ENCODE results near the gene NAPB.

DNA sequence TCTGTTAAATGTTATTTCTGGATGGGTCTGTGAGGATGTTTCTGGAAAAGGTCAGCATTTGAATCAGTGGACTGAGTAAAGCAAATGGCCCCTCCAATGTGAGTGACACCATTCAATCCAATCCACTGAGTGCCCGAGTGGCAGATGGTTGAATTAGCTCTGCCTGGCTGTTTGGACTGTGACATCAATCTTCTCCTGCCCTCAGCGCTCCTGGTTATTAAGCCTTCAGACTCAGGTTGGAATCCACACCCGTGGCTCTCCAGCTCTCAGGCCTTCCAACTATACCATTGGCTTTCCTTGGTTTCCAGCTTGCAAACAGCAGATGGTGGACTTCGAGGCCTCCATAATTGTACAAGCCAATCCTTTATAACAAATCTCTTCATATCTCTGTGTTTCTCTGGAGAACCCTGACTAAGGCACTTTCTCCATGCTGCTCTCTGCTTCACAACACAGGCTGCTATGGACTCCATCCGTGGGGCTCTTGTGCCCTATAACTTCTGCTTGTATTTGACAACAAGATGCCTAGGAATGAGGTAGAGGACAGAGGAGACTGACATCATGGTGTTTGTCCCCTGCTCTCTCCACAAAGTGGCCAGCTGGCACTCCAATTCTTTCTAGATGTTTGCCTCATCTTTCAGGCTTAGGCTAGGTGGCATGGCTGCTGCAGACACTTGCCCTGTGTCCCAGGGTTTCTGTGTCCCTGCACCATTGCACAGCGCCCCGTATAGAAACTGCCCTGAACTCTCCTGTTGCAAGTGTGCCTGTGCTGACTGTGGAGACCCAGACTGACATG, 13.4 kb upstream of the NAPB start:
- TF ChIP-seq, protein P1, sequence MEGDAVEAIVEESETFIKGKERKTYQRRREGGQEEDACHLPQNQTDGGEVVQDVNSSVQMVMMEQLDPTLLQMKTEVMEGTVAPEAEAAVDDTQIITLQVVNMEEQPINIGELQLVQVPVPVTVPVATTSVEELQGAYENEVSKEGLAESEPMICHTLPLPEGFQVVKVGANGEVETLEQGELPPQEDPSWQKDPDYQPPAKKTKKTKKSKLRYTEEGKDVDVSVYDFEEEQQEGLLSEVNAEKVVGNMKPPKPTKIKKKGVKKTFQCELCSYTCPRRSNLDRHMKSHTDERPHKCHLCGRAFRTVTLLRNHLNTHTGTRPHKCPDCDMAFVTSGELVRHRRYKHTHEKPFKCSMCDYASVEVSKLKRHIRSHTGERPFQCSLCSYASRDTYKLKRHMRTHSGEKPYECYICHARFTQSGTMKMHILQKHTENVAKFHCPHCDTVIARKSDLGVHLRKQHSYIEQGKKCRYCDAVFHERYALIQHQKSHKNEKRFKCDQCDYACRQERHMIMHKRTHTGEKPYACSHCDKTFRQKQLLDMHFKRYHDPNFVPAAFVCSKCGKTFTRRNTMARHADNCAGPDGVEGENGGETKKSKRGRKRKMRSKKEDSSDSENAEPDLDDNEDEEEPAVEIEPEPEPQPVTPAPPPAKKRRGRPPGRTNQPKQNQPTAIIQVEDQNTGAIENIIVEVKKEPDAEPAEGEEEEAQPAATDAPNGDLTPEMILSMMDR (conservative IDR thresholded peaks at IDR 0.05; ENCODE audit: low read length) = no peak
- TF ChIP-seq EZH2phosphoT487 (IDR thresholded peaks at IDR 0.05; ENCODE audit: borderline replicate concordance) = no peak
